Measurements from ENCODE around the gene THRAP3.

- TF ChIP-seq POLR2A (IDR thresholded peaks at IDR 0.05; ENCODE audit: low read depth, low read length) (no peak), TAF1 (IDR thresholded peaks at IDR 0.05; ENCODE audit: borderline replicate concordance, low read depth, low read length) (no peak)
These were observed 1.5 kb upstream of the THRAP3 start for GRCh38 chr1:36222481-36223380.

Data from GM12892 (cell line).